ENCODE results near the gene GRIP2. TPM values are rescaled to one million over a fixed set of nuclear protein-coding genes. Genes with fewer than 3 reads are reported as not detected.

Gene GRIP2
- total and polyA plus RNA-seq, 9 of the 15 experiments (the other 6 are each of a cell fraction or from before 2014, with no cell fraction given), result 0.01 TPM; not detected in 7

- intact Hi-C loops (cut with micrococcal nuclease), result no loop called here
- no peak for TF ChIP-seq HOXB6 (CRISPR knock-in tag; IDR thresholded peaks at IDR 0.05; ENCODE audit: borderline replicate concordance)
- no peak for TF ChIP-seq THRB (CRISPR knock-in tag; conservative IDR thresholded peaks at IDR 0.05)
- no peak for TF ChIP-seq HMGN3 (IDR thresholded peaks at IDR 0.05; ENCODE audit: borderline replicate concordance, extremely low read depth, insufficient read length, low read depth, low read length)
- TF ChIP-seq ZNF384 (IDR thresholded peaks at IDR 0.05; ENCODE audit: low read depth, low read length), result no peak
- TF ChIP-seq ZNF239 (CRISPR knock-in tag; IDR thresholded peaks at IDR 0.05), result no peak
- no peak for TF ChIP-seq ZNF318 (IDR thresholded peaks at IDR 0.05; ENCODE audit: borderline replicate concordance in 1 of 2, low read depth in 1 of 2)
- TF ChIP-seq MTF1 (CRISPR knock-in tag; IDR thresholded peaks at IDR 0.05; ENCODE audit: borderline replicate concordance), result no peak
- TF ChIP-seq TRIM25 (IDR thresholded peaks at IDR 0.05; ENCODE audit: borderline replicate concordance), result no peak
- no peak for TF ChIP-seq ZNF23 (CRISPR knock-in tag; IDR thresholded peaks at IDR 0.05)
- TF ChIP-seq SIN3A (IDR thresholded peaks at IDR 0.05; ENCODE audit: borderline replicate concordance in 2 of 2, control insufficient read depth in 1 of 2, low read depth in 2 of 2, low read length in 2 of 2), result no peak
- no peak for TF ChIP-seq SREBF2 (CRISPR knock-in tag; IDR thresholded peaks at IDR 0.05)
These were observed 41.9 kb upstream of the GRIP2 start for GRCh38 chr3:14582045-14582410.

More at GRCh38 chr3:14582045-14582410, 41.9 kb upstream of the GRIP2 start:
- Histone ChIP-seq H4K20me1 (replicated peaks; ENCODE audit: control insufficient read depth, insufficient read depth, low read length) (no peaks in the 10 kb centered on the region), H3K9me3 (replicated peaks; ENCODE audit: control insufficient read depth, insufficient read depth, low read depth, low read length) (no peaks in the 10 kb centered on the region), H3K27ac (ENCODE audit: extremely low read depth, low read depth, low read length) (no peak overlapping the region), H3K79me2 (ENCODE audit: control insufficient read depth, insufficient read depth, low read length) (no peaks in the 10 kb centered on the region), H3K36me3 (ENCODE audit: control insufficient read depth, insufficient read depth, low read length) (no peaks in the 10 kb centered on the region), H3K27me3 (ENCODE audit: control insufficient read depth in 2 of 2, insufficient read depth in 2 of 2, low read length in 2 of 2) (peaks cover 17 to 81% of the 10 kb centered on the region in 2 experiments), H3K9me1 (ENCODE audit: control insufficient read depth, insufficient read depth, low read length) (no peaks in the 10 kb centered on the region), H3K9ac (ENCODE audit: insufficient read depth in 1 of 2, low read depth in 2 of 2, low read length in 2 of 2) (no peak overlapping the region), H3K4me1 (replicated peaks in 1 of 2; ENCODE audit: control insufficient read depth in 2 of 2, insufficient read depth in 2 of 2, low read length in 2 of 2) (no peaks in the 10 kb centered on the region), H3K4me3 (no peak overlapping the region), H3K4me2 (ENCODE audit: insufficient read depth, low read length) (no peak overlapping the region), H2AFZ (ENCODE audit: low read depth, low read length) (no peak overlapping the region)
- 3% methylated on average over 4 of the region's 4 CpGs for WGBS (ENCODE audit: insufficient coverage, low coverage, missing lambda C conversion rate)
- in situ Hi-C loops (cut with MboI), result no loop called here
- ChIA-PET POLR2A (no interaction called here), CTCF (ENCODE audit: low intra/inter-chr PET ratio) (no interaction called here)
- ATAC-seq (no peak), FAIRE-seq (no peak), DNase-seq (ENCODE audit: extremely low read depth in 1 of 4, low spot score in 3 of 4) (no peak)
- no TSS peak for BruUV-seq (replicated peaks)

Data from K562 (cell line).